Activated CD4-positive, CD25-positive, alpha-beta regulatory T cell treated with anti-CD3 and anti-CD28 coated beads, Interleukin-2, amount 50 U/mL, for 24 hours (primary cell): ENCODE results near the gene MATK.
"Not testable (repeated sequence)": the region's sequence is repeated elsewhere in the genome, so short reads cannot be mapped to it uniquely, and the experiment has no call there.

Experiments used
- ATAC-seq, 2 donors: fragments of 150-1000 bp; cut with Tn5 transposase; one replicate each; pipeline ENCODE4 v1.10.0; 2021; ENCODE audit warnings: mild to moderate bottlenecking in 1 of 2, moderate library complexity in 1 of 2

MATK gene

DNA sequence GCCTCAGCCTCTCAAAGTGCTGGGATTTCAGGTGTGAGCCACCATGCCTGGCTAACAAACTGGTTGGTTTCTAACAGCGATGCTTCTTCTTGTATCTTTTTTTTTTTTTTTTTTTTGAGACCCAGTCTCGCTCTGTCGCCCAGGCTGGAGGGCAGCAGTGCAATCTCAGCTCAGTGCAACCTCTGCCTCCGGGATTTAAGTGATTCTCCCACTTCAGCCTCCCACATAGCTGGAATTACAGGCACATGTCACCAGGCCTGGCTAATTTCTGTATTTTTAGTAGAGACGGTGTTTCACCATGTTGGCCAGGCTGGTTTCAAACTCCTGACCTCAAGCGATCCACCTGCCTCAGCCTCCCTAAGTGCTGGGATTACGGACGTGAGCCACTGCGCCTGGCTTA is 30.0 kb upstream of the MATK start:
- ATAC-seq: not testable (repeated sequence)

DNA sequence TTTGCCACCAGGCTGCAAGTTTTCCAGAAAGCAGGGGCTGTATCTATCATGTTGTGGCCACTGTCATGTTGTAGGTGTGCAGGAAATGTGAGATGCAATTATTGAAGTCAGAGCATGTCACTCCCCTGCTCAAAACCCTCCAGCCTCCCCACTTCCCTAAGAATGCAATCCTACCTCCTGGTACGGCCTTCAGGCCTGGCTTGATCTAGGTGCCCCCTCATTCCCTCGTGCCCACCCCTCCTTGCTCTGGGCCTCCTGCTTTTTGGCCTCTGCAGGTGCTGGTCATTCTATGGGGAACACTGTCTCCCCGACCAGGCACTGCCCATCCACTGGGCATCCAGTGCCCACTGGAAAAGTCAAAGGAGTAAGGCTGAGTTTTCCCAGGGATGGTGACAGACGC is 28.5 kb upstream of the MATK start:
- no peak for ATAC-seq

DNA sequence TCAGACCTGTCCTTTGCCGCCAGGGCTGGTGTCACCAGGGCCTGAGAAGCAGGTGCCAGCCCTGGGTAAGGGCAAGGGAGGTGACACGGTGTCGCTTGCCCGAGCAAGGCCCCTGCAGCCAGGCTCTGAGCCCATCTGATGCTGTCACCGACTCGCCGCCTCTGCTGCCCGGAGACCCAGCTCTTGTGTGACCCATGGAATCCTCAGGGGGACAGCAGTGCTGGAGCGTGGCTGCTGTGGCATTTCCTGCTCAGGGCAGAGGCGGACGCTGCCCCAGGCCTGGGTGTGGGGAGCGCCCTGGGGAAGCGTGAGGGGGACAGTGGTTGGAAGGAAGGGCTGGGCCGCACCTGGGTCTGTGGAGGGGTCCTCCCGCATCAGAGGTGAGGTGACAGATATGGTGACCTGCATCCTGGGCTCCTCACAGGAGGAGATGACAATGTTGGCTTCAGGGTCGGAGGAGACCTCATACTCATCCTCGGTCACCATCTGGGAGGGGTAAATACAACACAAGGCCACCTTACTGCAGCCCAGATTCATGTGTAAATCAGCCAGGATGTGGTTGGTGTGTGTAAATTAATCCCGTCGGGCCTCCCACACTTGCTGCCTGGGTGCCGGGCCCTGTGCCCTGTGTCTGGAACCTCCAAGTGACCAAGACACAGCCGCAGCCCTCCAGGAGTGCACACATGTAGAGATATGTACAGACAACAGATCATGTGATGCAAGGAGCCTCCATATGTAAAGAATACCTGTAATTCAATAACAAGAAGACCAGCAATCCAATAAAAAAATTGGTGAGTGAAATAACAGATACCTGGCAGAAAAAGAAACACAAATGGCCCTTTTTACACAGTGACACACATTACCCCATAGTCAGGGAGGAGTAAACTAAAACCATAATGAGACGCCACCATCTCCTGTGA is 27.6 kb upstream of the MATK start:
- ATAC-seq: no peak

DNA sequence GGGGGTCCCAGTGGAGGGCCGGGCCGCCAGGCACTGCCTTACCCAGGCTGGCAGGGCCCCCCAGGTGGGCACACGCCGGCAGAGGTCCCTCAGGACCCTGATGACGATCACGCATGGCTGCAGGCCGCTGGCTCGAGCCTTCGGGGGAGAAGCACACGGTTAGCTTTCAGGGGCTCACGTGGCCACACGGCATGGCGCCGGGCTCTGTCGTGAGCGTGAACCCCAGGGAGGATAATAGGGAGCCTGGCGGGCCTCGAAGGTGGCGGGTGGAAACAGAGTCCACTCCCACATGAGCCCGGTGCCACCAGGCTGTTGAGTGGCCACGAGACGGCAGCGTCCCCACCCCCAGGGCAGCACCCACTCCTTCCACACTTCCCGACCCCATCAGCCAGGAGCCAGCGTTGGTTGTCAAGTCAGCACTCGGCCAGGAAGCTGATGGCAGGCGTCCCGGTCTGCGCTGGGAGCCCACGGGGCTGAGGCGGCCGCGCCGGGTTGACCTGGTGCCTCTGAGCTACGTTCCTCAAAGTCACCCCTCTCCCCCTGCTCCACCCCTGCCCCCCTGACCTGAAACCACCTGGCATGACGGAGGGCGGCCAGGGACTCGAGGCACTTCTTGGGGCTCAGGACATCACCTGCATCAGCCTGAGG is 24.7 kb upstream of the MATK start:
- ATAC-seq: no peak

DNA sequence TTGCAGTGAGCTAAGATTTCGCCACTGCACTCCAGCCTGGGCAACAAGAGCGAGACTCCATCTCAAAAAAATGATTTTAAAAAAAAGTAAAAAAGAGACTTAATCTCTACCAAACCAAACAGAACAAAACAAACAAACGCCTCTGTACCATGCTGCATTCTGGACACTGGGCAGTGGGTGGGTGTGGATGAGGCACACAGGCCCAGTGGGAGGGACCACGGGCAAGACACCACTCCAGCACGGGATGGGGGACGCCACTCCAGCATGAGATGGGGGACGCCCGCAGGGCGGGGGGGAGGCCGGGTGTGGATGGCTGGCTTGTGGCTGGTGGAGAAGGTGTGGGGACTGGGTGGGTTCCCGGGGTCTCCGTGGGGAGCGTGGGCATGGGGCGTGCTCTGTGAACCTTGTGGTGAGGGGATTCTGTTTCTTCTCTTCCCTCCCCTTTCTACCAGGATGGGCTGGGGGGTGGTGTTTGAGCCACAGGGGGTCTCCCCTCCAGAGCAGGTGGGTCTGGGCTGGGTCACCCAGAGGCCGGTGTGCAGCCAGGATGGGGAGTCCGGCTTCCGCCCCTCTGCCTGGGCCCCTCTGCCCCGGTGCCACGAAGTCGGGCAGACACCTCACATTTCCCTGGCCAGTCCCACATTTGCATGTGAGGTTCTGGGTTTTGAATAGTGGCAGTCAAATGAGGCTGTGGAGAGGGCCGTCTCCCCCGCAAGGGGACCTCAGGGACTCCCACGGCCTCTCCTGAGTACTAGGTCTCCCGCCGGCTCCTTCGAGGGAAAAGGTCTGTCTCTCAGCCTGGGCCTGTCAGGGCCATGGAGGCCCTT is 23.9 kb upstream of the MATK start:
- no peak for ATAC-seq

DNA sequence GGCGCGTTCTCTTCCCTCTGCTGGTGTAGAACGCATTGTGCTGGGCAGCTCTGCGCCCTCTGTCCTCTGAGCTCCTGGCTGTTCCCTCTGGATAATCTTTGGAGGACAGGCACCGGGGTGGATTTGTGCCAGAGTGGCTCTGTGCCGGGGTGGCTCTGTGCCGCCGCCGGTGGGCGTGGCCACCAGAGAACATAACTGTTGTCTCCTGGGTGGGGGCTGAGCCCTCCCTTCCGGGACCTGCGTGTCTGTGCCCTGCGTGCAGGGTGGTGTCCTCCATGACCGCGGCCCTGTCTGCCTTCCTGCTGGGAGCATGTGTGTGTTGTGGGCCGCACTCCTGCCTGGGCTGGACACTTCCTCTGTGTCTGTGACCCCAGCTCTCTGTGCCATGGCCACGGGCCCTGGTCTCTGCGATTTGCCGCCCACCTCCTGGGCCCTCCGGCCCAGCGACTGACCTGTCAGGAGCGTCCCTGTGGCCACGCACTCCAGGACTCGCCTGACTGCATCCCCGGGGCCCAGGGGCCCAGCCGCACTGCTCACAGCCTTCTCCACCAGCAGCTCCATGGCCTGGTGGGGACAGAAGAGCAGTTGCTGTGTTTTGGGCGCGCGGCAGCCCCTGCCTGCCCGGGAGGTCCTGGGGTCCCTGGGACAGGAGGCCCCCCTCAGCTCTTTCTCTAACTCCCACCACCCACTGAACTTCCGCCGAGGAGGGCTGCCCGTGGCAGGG is 22.4 kb upstream of the MATK start:
- no peak for ATAC-seq

DNA sequence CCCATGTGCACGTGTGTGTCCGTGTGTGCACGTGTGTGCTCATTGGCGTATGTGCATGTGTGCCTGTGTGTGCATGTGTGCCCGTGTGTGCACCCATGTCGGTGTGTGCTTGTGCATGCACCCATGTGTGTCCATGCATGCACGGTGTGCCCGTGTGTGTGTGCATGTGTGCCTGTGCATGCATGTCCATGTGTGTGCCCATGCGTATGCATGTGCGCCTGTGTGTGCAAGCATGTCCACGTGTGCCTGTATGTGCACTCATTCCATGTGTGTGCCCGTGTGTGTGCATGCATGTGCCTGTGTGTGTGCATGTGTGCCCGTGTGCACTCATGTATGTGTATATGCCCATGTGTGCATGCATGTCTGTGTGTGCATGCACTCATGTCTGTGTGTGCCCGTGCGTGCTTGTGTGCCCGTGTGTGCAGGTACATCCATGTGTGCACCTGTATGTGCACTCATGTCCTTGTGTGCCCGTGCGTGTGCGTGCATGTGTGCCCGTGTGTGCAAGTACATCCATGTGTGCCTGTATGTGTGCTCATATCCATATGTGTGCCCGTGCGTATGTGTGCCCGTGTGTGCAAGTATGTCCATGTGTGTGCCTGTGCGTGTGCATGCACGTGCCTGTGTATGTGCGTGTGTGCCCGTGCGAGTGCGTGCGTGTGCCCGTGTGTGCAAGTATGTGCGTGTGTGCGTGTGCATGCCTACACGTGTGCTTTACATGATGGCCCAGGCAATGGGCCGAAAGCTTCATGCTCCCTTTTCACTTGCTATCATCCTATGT is 21.6 kb upstream of the MATK start:
- no peak for ATAC-seq

DNA sequence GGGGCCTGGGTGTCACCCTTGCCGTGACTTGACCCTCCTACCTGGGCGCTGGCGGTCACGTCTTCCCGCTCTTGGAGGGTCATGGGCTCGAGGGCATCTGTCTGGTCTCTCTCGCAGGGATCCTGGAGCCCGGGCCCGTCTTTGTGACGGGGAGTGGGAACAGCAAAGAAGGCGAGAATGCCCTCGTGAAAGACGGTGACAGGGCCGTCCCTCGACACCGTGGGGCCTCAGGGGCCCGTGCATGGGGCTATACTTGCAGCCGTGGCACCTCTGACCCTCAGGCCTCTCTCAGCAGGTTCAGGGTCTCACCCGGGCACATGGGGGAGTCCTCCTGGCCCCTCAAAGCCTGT is 20.9 kb upstream of the MATK start:
- ATAC-seq: no peak

DNA sequence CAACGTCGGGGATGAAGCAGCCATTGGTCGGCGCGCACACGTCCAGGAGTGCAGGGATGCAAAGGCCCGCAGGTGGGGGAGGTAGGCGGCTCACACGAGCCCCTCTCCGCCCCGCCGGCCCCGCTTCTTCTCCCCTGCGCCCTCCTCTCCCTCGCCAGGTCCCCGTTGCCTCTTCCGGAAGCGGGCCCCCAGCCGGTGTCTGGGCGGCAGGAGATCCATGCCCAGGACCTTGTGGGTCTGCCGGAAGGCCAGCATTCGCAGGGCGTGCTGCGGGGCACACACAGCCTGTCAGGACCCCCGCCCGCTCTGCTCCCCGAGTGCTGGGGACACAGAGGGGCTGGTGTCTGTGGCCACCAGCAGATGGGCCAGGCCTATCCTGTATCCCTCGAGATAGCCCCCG is 19.7 kb upstream of the MATK start:
- no peak for ATAC-seq

DNA sequence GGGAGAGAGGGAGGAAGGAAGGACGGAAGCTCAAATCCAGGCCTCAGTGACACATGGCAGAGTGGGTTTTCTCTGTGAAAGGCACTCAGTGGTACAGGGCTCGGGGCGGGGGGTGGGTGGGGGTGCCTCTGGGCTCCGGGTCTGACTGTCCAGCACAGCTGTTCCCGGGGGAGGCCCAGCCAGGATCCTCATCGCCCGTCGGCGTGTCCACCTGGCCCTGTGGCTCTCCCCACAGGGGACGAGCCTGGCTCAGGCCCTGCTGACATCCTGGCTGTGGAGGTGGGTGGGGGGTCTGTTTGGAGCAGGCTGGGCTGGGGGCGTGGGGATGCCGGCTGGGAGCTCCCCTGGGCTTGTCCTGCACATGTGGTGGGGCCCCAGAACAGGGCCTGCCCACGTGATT is 18.2 kb upstream of the MATK start:
- ATAC-seq: no peak

DNA sequence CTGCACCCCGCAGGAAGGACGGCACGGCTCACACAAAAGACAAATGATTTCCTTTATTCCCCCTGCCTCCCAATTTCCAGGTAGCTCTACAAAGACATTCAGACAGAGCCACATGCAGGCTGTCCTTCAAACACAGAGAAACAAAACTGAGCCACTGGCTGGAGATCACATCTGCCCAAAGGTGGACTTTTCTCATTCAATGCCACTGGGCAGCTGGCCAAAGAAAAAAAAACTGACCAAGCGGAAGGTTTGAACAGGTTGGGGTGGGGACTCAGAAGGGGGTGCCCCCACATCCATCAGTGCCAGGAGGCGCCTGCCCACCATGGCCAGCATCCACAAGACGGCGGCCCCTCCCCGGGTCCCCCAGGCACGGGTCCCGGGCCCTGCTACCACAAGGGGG is 17.8 kb upstream of the MATK start:
- no peak for ATAC-seq

DNA sequence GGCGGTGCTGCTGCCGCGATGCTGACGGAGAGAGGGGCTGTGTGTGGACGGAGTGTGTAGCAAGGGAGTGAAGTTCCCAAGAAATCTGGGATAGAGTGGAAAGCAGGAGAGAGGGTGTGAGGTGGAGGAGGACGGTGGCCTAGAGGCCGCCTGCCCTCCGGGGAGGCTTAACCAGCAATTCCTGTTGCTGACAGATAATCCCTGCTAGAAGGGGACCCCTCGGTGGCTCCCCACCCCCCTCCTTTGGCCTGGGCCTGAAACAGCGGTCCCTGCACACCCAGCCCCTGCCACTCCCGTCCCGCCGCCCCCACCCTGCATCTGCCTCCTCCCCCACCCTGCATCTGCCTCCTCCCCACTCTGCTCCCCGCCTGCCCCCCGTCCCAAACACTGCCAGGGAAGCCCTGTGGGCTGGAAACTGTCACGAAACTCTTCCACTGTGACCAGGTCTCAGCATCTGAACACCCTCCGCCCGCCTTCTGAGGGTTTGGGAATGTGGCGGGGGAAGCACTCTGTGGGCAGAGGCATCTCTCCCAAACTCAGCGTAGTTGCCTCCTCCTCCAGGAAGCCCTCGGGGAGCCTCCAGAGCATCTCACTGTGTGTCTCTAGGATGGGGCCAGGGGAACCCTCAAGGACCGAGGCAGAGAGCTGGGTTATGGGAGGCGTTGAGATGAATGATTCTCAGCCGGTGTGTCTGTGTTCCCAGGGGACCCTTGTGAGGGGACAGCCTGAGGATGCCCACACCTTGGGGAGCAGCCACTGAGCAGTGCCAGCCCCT is 17.1 kb upstream of the MATK start:
- ATAC-seq: no peak

DNA sequence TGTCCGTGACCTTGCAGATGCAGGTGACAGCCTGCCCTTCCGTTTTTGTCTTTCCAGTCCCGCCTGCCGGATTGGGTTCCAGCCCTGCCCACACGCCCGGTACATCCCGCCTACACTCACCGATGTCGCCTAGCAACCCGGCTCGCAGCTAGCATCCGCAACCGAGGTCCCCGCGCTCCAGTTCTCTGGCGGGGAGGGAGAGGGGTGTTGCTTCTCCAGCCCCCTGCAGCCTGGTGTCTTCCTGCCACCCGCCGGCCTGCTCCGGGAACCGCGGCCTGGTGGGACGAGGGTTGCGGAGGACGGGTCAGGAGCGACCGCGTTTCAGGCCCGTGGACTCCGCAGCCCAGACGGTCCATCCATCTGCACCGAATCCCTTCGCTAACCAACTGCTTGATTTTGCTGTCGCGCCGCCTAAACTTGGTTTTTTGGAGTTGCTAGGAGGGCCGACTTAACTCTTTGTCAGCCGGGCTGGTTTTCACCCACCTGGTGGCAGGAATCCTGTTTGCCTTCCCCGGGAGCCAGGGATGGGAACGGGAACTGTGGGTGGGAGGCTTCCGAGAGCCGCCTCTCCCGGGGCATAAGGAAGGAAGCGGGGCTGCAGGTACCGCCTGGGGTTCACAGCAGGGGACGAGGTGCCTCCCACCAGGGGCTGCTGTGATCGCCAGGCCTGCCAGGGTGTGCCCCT is 15.4 kb upstream of the MATK start:
- ATAC-seq: peak; percentile 58 to 66

DNA sequence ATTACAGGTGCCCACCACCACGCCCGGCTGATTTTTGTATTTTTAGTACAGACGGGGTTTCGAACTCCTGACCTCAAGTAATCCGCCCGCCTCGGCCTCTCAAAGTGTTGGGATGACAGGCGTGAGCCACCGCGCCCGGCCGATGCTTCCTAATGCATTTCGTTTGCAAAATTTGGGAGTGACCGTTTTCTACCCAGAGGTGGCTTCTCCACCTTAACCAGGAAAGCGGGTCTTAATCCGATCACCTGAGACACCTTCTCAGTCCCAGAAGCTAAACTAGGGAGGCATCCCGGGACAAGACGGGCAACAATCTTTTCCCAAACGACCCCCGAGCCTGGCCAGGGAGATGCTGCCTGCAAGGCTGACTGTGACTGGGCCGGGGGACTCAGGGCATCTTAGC is 14.8 kb upstream of the MATK start:
- no peak for ATAC-seq

DNA sequence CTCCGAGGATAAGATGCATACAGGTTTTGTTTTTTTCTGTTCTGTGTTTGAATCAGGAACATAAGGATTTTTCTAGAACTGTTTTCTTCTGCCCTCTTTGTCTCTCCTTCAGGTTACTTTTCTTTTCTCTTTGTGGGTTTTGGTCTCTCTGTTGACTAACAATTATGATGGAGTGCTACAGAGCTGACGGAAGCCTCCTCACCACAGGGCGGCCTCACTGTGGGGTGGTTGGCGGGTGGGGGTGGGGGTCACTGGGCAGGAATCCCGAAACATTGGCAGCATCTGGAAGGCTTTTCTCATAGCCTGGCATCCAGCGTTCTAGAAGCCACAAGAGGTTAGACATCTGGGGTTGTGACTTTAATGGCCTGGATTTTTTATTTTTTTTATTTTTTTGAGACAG is 12.0 kb upstream of the MATK start:
- ATAC-seq: peak in 1 of 2 donors; percentile 53

DNA sequence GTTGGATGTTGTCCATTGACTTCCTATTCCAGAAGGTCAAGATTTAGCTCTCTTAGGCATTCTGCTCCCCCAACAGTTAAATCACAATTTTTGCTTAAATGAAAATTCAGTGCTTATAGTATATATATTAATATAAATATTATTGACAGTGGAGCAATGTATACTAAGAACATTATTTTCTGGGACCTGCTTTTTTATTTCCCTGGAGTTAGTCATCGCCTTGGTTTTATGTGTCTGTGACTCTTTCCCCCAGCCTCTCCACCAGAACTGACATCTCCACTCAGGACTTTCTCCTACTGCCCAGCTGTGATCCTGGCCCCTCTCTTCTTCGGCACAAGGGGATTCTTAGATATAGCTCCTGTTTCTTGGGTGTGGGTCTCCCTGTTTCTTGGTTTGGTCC is 10.2 kb upstream of the MATK start:
- ATAC-seq: no peak

DNA sequence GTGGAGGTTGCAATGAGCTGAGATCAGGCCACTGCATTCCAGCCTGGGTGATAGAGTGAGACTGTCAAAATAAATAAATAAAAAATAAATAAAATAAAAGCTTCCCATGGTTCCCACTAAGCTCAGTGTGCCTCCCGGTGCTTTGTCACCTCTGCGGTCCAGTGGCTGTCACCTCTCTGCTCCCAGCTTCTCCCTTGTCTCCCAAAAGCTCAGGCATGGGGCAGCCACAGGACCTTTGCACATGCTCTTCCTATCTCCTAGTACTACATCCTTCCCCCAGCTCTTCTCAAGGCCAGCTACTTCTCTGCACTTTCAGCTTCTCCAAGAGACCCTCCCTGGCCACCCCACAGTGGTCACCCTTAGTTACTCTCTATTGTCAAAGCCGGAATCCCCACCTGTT is 7.6 kb upstream of the MATK start:
- ATAC-seq: no peak

DNA sequence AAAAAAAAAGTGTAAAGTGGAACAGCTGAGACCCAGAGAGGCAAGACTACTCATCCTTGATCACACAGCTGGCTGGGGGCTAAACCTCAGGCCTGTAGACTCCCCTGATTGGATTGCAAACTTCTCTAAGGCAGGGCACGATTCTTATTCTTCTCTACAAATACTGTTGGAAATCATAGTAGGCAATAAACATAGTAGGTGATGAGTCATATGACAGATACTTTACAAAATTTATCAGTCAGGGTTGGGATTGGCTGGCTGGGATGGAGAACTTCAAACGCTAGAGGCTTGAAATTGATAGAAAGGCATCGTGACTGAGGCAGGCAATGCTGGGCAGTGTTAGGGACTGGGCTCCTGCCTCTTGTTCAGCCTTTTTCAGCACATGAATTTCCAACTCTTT is 5.9 kb upstream of the MATK start:
- ATAC-seq: no peak

DNA sequence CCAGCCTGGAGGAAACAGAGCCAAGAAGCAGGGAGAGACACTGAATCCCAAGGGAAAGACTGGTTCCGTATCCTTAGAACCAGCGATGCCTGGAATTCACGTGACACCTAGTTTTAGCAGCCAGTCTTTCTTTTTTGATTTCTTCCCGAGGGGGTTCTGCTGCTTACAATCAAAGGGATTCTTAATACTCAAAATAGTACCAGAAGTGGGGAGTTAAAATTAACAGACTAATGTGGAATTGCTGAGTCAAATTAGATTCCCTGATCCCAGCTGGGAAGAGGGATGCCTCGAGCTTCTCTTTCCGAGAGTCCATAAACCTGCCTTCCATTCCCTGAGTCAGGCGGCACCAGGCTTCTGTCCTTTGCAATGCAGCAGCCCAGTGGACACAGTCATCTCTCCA is 4.8 kb upstream of the MATK start:
- ATAC-seq: no peak

DNA sequence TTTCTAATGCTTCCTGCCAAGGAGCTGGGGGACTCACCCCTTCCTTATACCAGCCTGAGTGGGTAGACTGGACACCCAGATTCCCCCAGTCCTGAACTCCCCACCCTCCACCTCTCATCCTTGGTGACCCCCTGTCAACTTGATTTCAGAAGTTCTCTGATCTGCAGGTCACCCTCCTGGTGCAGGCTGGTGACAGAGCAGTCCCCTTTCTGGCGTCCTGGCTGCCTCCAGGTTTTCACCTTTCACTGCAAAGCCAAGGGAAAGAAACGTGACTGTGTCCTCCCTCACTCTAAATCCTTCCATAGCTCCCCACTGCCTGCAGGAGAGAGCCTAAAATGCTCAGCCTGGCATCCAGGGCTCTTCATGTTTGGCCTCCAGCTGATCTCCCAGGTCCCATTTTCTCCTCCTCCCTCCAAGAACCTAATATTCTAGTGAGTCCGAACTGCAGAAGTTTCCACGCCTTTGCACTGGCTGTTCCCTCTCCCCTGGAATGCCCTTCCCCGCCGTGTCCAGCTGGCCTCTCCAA is 4.1 kb upstream of the MATK start:
- ATAC-seq: no peak
